Measurements from ENCODE around the gene FAAP24.
A peak's percentile ranks its signal among the peaks of the same experiment; 100 is the strongest.
"Not testable (repeated sequence)": the region's sequence is repeated elsewhere in the genome, so short reads cannot be mapped to it uniquely, and the experiment has no call there.

The FAAP24 gene

GRCh38 chr19:32998722-32999121 is 26.7 kb downstream of the FAAP24 start:
- Histone ChIP-seq H3K36me3 (ENCODE audit: control insufficient read depth, insufficient read depth, low read length) (peaks cover 63% of the 10 kb centered on the region), H3K9ac (ENCODE audit: low read depth, low read length) (no peak overlapping the region), H3K4me1 (ENCODE audit: control insufficient read depth, insufficient read depth, low read length) (no peaks in the 10 kb centered on the region), H3K27ac (ENCODE audit: low read depth, low read length) (no peak overlapping the region), H3K4me3 (ENCODE audit: low read depth, low read length) (no peak overlapping the region), H3K27me3 (ENCODE audit: control insufficient read depth, insufficient read depth, low read length) (no peaks in the 10 kb centered on the region), H3K9me3 (ENCODE audit: control insufficient read depth, insufficient read depth, low read length) (no peaks in the 10 kb centered on the region)

GRCh38 chr19:33000510-33000909 is 28.5 kb downstream of the FAAP24 start:
- Histone ChIP-seq H3K4me3 (ENCODE audit: low read depth, low read length) (no peak overlapping the region), H3K9ac (ENCODE audit: low read depth, low read length) (no peak overlapping the region), H3K9me3 (ENCODE audit: control insufficient read depth, insufficient read depth, low read length) (no peaks in the 10 kb centered on the region), H3K27me3 (ENCODE audit: control insufficient read depth, insufficient read depth, low read length) (no peaks in the 10 kb centered on the region), H3K36me3 (ENCODE audit: control insufficient read depth, insufficient read depth, low read length) (peaks cover 53% of the 10 kb centered on the region), H3K4me1 (ENCODE audit: control insufficient read depth, insufficient read depth, low read length) (no peaks in the 10 kb centered on the region), H3K27ac (ENCODE audit: low read depth, low read length) (no peak overlapping the region)

- Histone ChIP-seq H3K27me3 (ENCODE audit: control insufficient read depth, insufficient read depth, low read length) (no peaks in the 10 kb centered on the region), H3K9me3 (ENCODE audit: control insufficient read depth, insufficient read depth, low read length) (no peaks in the 10 kb centered on the region), H3K4me1 (ENCODE audit: control insufficient read depth, insufficient read depth, low read length) (no peaks in the 10 kb centered on the region), H3K4me3 (ENCODE audit: low read depth, low read length) (no peak overlapping the region), H3K36me3 (ENCODE audit: control insufficient read depth, insufficient read depth, low read length) (peaks cover 52% of the 10 kb centered on the region), H3K9ac (ENCODE audit: low read depth, low read length) (no peak overlapping the region), H3K27ac (ENCODE audit: low read depth, low read length) (no peak overlapping the region)
These were observed 28.9 kb downstream of the FAAP24 start for GRCh38 chr19:33000910-33001309.

GRCh38 chr19:33002126-33002865 is 30.3 kb downstream of the FAAP24 start:
- not testable (repeated sequence) for H3K27ac ChIP-seq (ENCODE audit: low read depth, low read length); H3K27me3 ChIP-seq (ENCODE audit: control insufficient read depth, insufficient read depth, low read length); H3K4me1 ChIP-seq (ENCODE audit: control insufficient read depth, insufficient read depth, low read length); H3K9me3 ChIP-seq (ENCODE audit: control insufficient read depth, insufficient read depth, low read length); H3K4me3 ChIP-seq (ENCODE audit: low read depth, low read length); H3K9ac ChIP-seq (ENCODE audit: low read depth, low read length)
- peaks cover 49% of the 10 kb centered on the region for H3K36me3 ChIP-seq (ENCODE audit: control insufficient read depth, insufficient read depth, low read length)

- not testable (repeated sequence) for H3K27ac ChIP-seq (ENCODE audit: low read depth, low read length); H3K9me3 ChIP-seq (ENCODE audit: control insufficient read depth, insufficient read depth, low read length); H3K4me1 ChIP-seq (ENCODE audit: control insufficient read depth, insufficient read depth, low read length); H3K4me3 ChIP-seq (ENCODE audit: low read depth, low read length); H3K9ac ChIP-seq (ENCODE audit: low read depth, low read length); H3K27me3 ChIP-seq (ENCODE audit: control insufficient read depth, insufficient read depth, low read length)
- peaks cover 46% of the 10 kb centered on the region for H3K36me3 ChIP-seq (ENCODE audit: control insufficient read depth, insufficient read depth, low read length)
These were observed 31.5 kb downstream of the FAAP24 start for GRCh38 chr19:33003424-33004024.

GRCh38 chr19:33005440-33005839 is 33.4 kb downstream of the FAAP24 start:
- H3K27ac ChIP-seq (ENCODE audit: low read depth, low read length): no peak overlapping the region

GRCh38 chr19:33008738-33009137 is 36.7 kb downstream of the FAAP24 start:
- Histone ChIP-seq H3K36me3 (ENCODE audit: control insufficient read depth, insufficient read depth, low read length) (peaks cover 44% of the 10 kb centered on the region), H3K9ac (ENCODE audit: low read depth, low read length) (no peak overlapping the region), H3K27ac (ENCODE audit: low read depth, low read length) (no peak overlapping the region), H3K27me3 (ENCODE audit: control insufficient read depth, insufficient read depth, low read length) (no peaks in the 10 kb centered on the region), H3K9me3 (ENCODE audit: control insufficient read depth, insufficient read depth, low read length) (no peaks in the 10 kb centered on the region), H3K4me1 (ENCODE audit: control insufficient read depth, insufficient read depth, low read length) (no peaks in the 10 kb centered on the region), H3K4me3 (ENCODE audit: low read depth, low read length) (no peak overlapping the region)

More at GRCh38 chr19:33005440-33005839, 33.4 kb downstream of the FAAP24 start:
- Histone ChIP-seq H3K4me3 (ENCODE audit: low read depth, low read length) (no peak overlapping the region), H3K9ac (ENCODE audit: low read depth, low read length) (no peak overlapping the region), H3K4me1 (ENCODE audit: control insufficient read depth, insufficient read depth, low read length) (no peaks in the 10 kb centered on the region), H3K9me3 (ENCODE audit: control insufficient read depth, insufficient read depth, low read length) (no peaks in the 10 kb centered on the region), H3K36me3 (ENCODE audit: control insufficient read depth, insufficient read depth, low read length) (peaks cover 49% of the 10 kb centered on the region), H3K27me3 (ENCODE audit: control insufficient read depth, insufficient read depth, low read length) (no peaks in the 10 kb centered on the region)

- peaks cover 44% of the 10 kb centered on the region for H3K36me3 ChIP-seq (ENCODE audit: control insufficient read depth, insufficient read depth, low read length)
- H3K4me3 ChIP-seq (ENCODE audit: low read depth, low read length): not testable (repeated sequence)
These were observed 38.8 kb downstream of the FAAP24 start for GRCh38 chr19:33010891-33011290.

GRCh38 chr19:33022472-33023116 is 50.6 kb downstream of the FAAP24 start:
- H3K9me3 ChIP-seq (ENCODE audit: control insufficient read depth, insufficient read depth, low read length): no peaks in the 10 kb centered on the region
- H3K4me1 ChIP-seq (ENCODE audit: control insufficient read depth, insufficient read depth, low read length): peaks cover 14% of the 10 kb centered on the region; the same call in 1 of the 2 replicates
- H3K27me3 ChIP-seq (ENCODE audit: control insufficient read depth, insufficient read depth, low read length): no peaks in the 10 kb centered on the region
- H3K9ac ChIP-seq (ENCODE audit: low read depth, low read length): no peak overlapping the region
- H3K4me3 ChIP-seq (ENCODE audit: low read depth, low read length): peak overlapping the region; percentile 9; the same call in 1 of the 2 replicates
- peak overlapping the region; percentile 92 for H3K27ac ChIP-seq (ENCODE audit: low read depth, low read length)
- H3K36me3 ChIP-seq (ENCODE audit: control insufficient read depth, insufficient read depth, low read length): peaks cover 11% of the 10 kb centered on the region; the same call in 1 of the 2 replicates

More at GRCh38 chr19:33010891-33011290, 38.8 kb downstream of the FAAP24 start:
- H3K27ac ChIP-seq (ENCODE audit: low read depth, low read length); H3K9ac ChIP-seq (ENCODE audit: low read depth, low read length); H3K4me1 ChIP-seq (ENCODE audit: control insufficient read depth, insufficient read depth, low read length); H3K27me3 ChIP-seq (ENCODE audit: control insufficient read depth, insufficient read depth, low read length); H3K9me3 ChIP-seq (ENCODE audit: control insufficient read depth, insufficient read depth, low read length): not testable (repeated sequence)

- no peak overlapping the region for H3K9ac ChIP-seq (ENCODE audit: low read depth, low read length)
- peaks cover under 1% of the 10 kb centered on the region; the same call in 1 of the 2 replicates for H3K9me3 ChIP-seq (ENCODE audit: control insufficient read depth, insufficient read depth, low read length)
- no peak overlapping the region for H3K4me3 ChIP-seq (ENCODE audit: low read depth, low read length)
- peaks cover 11% of the 10 kb centered on the region; the same call in 1 of the 2 replicates for H3K36me3 ChIP-seq (ENCODE audit: control insufficient read depth, insufficient read depth, low read length)
- H3K27ac ChIP-seq (ENCODE audit: low read depth, low read length): no peak overlapping the region
- H3K4me1 ChIP-seq (ENCODE audit: control insufficient read depth, insufficient read depth, low read length): peaks cover 14% of the 10 kb centered on the region; the same call in 1 of the 2 replicates
- no peaks in the 10 kb centered on the region for H3K27me3 ChIP-seq (ENCODE audit: control insufficient read depth, insufficient read depth, low read length)
These were observed 52.4 kb downstream of the FAAP24 start for GRCh38 chr19:33024398-33024797.
